ENCODE measurements around the gene FAM124B.
"Not testable (repeated sequence)": the region's sequence is repeated elsewhere in the genome, so short reads cannot be mapped to it uniquely, and the experiment has no call there.

The FAM124B gene

DNA sequence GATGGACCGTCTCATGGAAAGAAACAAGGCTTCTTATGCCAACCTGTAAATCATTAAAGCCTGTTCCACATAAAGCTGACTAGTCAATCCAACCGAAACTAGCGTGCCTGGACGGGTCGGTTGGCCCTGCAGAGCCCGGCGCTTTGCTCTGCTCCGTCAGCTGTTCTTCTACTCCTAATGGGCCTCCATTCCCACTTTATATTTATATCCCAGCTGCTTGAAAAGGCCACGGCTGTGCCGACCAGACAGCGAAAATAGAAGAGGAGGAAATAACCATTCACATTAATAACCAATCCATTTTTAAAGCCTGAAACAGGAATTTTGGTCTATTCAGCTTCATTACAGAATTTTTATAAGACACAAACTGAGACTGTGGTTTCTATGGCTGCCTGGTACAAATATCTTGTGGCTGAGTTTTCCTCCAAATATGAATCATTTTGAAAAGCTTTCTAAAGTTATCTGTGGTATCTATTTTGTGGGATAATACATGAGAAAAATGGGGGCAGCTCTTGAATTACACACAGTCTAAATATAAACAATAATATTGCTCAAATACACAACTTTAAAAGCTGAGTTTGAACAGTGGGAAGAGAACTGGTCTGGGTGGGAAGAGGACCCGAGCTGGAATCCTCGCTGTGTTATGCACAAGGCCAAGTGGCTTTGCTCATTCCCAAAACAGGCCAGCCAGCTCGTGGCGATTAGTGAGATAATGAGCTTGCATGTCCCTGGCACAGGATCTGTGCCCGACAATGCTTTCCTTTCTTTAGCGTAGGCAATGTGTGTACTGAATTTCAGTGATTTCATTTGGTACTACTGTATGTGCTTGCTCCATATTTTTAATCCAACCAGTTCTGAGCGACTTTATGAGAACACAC lies 10.5 kb upstream of the FAM124B start:
- no peak for DNase-seq

DNA sequence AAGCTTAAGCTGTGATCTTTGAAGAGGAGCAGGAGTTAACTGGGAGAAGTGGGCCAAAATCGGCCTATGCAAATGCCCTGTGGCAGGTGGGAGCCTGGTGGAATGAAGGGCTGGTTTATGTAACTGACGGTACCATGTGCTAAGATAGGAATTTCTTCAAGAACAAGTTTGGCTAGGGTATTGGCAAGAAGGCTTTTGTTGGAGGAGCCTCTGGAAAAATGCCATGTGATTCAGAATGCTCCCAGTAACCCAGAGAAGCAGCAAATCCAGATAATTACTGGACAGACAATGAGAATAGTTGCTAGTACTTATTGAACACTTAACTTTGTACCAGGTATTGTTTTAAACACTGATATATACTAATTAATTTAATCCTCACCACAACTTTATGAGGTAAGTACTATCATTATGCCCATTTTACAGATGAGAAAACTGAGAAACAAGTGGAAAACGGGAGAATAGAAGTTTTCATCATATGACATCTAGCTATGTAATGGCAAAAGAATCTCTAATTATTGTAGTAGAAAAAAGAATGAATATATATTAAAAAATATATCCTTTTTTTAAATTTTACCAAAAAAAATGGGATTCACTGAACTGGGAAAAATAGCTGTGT lies 9.1 kb upstream of the FAM124B start:
- no peak for DNase-seq

- no peak for DNase-seq
Measured at GRCh38 chr2:224408676-224409075, 6.8 kb upstream of the FAM124B start.

DNA sequence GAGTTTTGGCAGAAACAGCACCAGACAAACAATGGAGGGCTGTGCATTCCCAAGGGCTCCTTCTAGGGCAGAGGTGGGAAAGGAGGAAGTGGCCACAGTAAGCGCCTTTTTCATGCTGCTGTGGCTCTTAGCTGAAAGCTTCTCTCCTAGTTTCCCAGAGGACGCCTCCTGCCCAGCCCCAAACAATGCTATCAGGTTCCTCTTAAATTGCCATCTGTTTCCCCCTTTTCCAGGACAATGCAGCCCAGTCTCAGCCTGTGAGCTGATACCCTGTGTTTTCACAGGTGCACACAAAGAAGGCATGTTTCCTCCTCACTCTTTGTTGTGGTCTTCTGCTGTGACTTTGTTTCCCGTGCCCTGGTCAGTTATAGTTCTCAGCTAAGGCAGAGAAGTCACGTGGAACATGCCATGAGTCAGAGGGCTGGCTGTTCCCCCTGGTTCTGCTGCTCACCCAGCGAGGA lies 5.4 kb upstream of the FAM124B start:
- no peak for DNase-seq

- no peak for DNase-seq
Measured at GRCh38 chr2:224405841-224406370, 4.0 kb upstream of the FAM124B start.

DNA sequence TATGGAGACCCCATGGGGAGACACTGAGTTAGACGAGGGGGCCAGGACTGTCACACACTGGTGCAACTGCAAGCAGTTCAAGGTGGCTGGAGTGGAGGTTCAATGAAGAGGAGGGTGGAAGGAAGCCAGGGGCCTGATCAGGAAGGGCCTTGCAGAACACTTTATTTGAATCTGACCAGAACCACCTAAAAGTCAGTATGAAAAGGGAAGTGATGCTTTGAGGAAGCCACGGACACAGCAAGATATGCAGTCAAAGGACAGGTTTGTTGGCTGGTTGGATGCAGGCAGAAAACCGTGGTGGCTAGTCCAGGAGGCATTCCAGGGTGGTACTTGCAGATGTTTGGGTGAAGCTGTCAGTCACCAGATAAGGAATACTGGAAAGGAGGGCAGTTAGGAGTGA lies 3.5 kb upstream of the FAM124B start:
- no peak for DNase-seq

DNA sequence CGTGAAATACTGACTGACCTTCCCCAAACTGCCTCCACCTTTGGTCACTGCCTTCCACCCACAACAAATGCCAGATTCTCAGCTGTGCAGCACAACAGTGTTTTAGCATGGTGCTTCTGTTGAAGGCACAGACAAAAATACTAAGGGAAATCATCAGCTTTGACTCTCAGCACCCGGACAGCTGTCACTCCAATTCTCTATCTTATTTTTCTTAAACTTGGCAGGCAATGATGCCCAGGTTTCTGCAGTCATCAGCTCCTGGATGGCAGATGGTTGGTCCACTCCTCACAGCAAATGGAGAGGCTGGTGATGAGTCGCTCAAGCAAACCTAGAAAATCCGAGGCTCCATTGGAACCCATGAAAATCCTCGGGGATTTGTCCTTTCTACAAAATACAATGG lies 2.9 kb upstream of the FAM124B start:
- DNase-seq = no peak

DNA sequence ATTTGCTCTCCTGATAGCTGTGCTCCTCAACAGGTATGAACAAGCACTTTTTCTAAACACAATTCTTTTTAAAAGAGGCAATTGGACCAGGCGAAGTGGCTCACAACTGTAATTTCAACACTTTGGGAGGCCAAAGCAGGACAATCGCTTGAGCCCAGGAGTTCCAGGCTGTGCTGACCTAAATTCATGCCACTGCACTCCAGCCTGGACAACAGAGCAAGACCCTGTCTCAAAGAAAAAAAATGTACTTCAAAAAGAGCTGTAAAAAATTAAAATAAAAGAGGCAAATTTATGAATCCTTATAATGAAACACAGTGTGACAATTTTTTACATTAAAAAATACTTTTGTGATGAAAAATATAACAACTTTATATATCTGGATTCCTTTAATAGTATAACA lies 1.8 kb upstream of the FAM124B start:
- no peak for DNase-seq

DNA sequence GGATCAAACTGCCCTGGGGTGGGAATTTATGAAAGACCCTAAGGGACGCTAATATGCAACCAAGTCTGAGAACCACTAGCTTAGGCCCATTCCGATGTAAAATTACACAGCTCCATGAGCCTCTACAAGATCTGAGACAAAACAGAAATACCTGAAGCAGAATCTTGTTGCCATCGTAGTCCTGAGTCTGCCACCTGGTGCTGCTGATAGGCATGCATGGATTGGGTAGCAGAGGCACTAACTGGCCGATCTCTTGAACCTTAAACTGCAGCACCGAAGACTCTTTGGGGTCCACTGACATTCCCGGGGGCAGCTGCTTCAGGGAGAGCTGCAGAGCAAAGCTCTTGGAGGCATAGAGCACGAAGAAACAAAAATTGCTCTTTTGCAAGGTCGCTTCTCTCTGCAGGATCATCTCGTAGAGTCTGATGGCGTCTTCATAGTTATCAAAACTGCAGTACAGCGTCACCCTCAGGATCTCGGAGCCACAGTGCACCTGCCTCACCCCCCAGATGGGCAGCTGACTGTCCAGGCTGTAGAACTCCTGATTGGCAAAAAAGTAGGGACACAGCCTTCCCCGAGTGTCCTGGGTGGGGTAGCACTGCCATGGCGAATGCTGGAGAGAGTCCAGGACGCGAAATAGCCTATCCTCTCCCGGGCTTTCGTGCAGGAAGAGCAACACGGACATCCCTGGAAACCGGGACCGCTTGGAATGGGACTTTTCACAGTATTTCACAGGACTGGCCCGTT lies 848 bp downstream of the FAM124B start:
- no peak for DNase-seq

DNA sequence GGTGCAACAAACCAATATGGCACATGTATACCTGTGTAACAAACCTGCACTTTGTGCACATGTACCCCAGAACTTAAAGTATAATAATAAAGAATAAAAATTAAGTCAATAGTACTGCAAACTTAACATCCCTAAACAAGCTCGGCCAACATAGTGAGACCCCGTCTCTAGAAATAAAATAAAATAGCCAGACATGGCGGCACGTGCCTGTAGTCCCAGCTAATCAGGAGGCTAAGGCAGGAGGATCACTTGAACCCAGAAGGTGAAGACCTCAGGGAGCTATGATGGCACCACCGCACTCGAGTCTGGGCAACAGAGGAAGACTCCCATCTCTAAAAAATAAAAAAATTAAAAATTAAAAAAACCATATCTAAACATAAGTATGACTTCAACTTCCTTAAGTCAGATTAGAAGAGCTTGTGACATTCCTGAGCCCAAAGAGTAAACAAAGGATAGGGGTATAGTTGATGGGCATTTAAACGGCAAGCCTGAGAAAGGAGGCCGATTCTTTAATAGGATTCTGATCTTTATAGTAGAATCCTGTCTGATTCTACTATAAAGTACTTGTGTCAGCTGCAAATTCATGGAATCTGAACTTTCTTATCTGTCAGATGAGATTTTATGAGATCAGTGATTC lies 1.6 kb downstream of the FAM124B start:
- DNase-seq = no peak

DNA sequence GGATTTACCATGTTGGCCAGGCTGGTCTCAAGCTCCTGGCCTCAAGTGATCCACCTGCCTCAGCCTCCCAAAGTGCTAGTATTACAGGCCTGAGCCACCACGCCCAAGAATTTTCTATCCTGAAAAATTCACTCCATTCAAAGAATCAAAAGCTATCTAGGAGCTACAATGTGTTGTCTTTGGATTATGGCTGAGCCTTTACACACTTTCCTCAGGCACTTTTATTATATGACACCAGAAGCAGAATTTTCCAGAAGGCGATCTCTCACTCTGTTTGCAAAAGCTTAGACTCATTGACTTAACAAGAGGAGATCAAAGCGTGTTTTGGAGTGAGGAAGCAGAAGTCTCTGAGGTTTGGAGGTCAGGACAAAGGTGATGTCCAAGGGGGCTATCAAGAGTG lies 3.6 kb downstream of the FAM124B start:
- DNase-seq = no peak

DNA sequence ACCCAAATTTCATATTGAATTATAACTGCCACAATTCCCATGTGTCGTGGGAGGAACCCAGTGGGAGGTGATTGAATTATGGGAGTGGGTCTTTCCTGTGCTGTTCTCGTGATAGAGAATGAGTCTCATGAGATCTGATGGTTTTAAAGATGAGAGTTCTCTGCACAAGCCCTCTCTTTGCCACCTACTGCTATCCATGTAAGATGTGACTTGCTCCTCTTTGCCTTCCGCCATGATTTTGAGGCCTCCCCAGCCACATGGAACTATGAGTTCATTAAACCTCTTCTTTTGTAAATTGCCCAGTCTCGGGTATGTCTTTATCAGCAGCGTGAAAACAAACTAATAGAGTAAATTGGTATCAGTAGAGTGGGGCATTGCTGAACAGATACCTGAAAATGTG lies 4.8 kb downstream of the FAM124B start:
- not testable (repeated sequence) for DNase-seq

GRCh38 chr2:224395620-224396390 lies 6.1 kb downstream of the FAM124B start:
- no peak for DNase-seq

DNA sequence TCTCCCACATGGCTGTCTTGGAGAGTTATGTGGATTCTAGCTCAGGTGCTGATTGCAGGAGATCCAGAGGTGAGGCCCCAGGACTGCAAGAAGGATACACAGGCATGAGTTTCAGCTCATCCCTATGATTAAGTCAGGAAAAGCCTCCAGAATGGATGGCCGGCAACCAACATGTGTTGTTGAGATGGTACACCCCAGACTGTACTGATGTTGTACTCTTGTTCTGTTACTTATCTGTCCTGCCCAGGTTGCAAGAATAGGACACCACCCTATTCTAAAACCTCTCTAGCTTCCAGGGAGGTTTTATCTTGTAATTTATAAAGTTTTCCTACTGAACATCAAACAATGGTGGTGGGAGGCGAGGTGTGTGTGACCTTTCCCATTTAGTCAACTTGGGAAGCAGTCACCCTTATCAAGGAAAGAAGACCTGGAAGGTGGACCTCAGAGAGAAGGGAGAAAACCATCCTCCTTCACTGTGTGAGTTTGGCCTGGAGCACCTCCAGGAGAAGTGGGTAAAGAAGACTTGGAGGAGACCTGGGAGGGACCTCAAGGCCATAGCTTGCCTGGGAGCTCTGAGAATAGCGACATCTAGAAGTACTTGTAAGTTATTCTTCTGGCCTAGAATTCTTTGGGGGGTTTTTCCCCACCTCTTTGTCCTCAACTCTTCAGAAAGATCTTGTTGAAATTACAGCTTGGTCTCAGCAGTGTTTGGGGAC lies 8.6 kb downstream of the FAM124B start:
- DNase-seq = no peak

DNA sequence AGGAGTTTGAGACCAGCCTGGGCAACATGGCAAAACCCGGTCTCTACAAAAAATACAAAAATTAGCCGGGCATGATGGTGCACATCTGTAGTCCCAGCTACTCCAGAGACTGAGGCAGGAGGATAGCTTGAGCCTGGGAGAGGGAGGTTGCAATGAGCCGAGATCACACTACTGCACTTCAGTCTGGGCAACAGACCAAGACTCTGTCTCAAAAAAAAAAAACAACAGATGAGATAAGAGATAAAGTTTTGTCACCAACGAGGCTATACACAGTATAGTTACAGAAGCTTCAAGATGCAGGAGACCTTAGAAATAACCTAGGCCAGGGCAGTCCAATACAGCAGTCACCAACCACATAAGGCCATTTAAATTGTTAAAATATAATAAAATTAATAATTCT lies 9.4 kb downstream of the FAM124B start:
- no peak for DNase-seq

GRCh38 chr2:224389317-224389716 lies 12.6 kb downstream of the FAM124B start:
- DNase-seq = no peak

GRCh38 chr2:224386876-224387275 lies 15.0 kb downstream of the FAM124B start:
- DNase-seq = no peak

- DNase-seq = no peak
Measured at GRCh38 chr2:224382973-224383555, 18.8 kb downstream of the FAM124B start.

- DNase-seq = not testable (repeated sequence)
Measured at GRCh38 chr2:224382280-224382647, 19.6 kb downstream of the FAM124B start.

GRCh38 chr2:224381521-224382279 lies 20.2 kb downstream of the FAM124B start:
- no peak for DNase-seq
